Superior temporal gyrus (tissue), 1 donor: ENCODE data around the gene KIF5A.
"Not testable (repeated sequence)": the region's sequence is repeated elsewhere in the genome, so short reads cannot be mapped to it uniquely, and the experiment has no call there.

Experiments
- DNase-seq: peaks from one replicate; pipeline ENCODE4 v3.0.0-alpha.2; 2016; ENCODE audit errors: extremely low spot score

The KIF5A gene

DNA sequence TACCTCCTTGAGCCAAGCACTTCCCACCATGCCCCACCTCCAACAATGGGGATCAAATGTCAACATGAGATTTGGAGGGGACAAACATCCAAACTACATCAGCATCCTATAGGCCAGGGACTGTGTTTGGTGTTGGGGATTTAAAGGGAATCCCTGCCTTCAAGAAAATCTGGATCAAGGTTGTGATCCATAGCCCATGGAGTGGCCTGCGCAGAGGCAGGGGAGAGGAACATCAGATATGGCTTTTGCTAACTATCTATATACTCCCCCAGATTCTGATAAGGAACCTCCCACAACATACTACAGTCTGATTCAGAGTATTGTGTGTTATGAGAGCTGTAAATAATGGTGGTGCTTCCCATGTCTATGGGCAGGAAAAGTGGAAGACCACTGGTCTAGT is 5.1 kb downstream of the KIF5A start:
- no peak for DNase-seq

DNA sequence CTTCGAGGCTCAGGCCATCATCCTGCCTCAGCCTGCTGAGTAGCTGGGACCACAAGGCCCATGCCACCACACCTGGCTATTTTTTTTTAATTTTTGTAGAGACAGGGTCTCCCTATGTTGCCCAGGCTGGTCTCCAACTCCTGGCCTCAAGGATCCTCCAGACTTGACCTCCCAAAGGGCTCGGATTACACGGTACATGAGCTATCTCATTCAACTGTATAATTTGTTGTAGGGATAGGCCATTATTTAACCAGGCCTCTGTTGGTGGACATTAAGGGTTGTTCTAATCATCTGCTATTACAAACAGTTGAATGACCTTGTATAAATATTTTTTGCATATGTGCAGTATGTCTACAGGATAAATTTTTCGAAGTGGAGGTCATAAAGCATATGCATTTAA is 9.0 kb downstream of the KIF5A start:
- no peak for DNase-seq

DNA sequence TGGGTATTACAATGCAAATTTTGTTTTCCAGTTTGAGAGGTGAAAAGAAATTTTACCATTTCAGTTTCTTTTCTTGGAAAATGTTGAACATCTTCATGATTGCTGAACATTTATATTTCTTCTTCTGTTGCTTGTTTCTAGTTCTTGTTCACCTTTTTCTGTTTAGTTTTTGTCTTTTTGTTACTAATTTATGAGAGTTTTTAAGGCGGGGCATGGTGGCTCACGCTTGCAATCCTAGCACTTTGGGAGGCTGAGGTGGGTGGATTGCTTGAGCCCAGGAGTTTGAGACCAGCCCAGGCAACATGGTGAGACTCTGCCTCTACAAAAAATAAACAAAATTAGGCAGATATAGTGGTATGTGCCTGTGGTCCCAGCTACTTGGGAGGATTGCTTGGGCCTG is 10.7 kb downstream of the KIF5A start:
- no peak for DNase-seq

DNA sequence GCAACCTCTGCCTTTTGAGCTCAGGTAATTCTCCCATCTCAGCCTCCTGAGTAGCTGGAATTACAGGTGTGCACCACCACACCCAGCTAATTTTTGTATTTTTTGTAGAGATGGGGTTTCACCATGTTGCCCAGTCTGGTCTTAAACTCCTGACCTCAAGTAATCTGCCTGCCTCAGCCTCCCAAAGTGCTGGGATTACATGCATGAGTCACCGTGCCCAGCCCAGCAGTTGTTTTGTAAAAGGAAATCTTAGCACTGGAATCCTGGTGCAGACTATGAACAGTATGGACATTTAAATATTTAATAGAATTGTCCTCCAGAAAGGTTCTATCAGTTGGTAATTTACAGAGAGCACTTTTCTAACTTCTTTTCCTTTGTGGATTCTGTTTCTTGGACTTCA is 11.3 kb downstream of the KIF5A start:
- DNase-seq: not testable (repeated sequence)

DNA sequence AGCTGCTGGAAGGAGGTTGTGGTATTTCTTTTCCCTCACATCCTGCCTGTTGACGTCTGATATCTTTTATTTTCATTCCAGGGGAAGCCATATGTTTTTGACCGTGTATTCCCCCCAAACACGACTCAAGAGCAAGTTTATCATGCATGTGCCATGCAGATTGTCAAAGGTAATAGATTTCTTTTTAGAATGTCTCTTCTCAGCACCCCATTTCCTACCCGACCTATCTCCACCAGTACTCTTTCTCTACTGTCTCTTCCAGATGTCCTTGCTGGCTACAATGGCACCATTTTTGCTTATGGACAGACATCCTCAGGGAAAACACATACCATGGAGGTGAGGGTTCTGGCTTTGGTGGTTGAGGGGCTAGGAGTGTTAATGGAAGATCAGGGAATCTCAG is 13.5 kb downstream of the KIF5A start:
- DNase-seq: no peak

DNA sequence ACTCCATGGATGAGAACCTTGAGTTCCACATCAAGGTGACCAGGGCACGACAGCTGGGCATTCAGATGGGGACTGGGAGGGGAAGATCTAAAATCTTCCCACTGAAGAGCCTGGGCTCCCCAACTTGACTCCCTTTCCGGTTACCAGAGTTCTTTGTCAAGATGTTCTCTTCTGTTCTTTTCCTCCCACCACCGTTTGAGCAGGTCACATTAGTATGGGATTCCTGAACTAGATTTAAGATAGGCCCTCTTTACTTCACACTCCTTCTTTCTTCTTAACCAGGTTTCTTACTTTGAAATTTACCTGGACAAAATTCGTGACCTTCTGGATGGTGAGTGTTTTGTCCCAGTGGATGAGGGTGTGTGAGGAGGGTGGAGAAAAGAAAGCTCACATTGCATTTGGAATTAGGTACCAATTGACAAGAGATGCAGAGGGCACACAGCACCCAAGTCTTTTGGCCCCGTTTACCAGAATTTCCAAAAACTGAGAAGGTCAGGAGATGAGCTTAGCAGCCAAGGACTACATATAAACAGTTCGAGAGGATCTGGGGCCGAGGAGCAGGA is 14.4 kb downstream of the KIF5A start:
- DNase-seq: no peak

DNA sequence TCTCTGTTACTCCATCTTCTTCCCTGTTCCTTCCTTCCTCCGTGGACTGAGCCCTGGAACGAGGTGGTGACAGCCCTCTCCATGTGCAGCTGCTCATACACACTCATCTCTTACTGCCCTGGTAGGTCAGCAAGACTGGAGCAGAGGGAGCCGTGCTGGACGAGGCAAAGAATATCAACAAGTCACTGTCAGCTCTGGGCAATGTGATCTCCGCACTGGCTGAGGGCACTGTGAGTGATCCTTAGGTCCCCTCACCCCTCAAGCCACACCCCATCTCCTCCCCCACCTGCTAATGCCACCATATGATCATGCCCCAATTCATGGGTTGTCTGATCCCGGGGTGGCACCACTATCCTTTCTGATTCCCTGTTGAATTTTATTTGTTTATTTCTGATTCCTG is 19.0 kb downstream of the KIF5A start:
- DNase-seq: no peak

DNA sequence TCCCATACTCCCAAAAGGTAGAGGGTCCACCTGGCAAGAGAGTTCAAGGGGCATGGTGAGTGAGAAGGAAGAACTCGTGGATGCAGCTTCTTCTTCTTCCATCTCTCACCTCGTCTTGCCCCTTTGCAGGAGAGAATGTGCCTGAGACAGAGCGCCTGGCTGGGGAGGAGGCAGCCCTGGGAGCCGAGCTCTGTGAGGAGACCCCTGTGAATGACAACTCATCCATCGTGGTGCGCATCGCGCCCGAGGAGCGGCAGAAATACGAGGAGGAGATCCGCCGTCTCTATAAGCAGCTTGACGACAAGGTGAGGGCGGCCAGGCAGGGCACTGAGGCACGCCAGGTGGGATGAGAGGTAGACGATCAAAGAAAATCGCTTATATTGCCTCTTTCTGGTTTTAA is 20.0 kb downstream of the KIF5A start:
- no peak for DNase-seq

DNA sequence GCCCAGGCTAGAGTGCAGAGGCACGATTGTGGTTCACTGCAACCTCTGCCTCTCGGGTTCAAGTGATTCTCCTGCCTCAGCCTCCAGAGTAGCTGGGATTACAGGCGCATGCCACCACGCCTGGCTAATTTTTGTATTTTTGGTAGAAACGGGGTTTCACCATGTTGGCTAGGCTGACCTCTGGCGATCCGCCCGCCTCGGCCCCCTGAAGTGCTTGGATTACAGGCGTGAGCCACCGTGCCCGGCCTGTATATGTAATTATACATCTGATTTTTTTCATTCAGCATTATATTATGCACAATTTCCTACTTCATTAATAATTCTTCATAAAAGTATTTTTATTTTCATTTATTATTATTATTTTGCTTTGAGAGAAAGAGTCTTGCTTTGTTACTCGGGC is 20.6 kb downstream of the KIF5A start:
- not testable (repeated sequence) for DNase-seq

DNA sequence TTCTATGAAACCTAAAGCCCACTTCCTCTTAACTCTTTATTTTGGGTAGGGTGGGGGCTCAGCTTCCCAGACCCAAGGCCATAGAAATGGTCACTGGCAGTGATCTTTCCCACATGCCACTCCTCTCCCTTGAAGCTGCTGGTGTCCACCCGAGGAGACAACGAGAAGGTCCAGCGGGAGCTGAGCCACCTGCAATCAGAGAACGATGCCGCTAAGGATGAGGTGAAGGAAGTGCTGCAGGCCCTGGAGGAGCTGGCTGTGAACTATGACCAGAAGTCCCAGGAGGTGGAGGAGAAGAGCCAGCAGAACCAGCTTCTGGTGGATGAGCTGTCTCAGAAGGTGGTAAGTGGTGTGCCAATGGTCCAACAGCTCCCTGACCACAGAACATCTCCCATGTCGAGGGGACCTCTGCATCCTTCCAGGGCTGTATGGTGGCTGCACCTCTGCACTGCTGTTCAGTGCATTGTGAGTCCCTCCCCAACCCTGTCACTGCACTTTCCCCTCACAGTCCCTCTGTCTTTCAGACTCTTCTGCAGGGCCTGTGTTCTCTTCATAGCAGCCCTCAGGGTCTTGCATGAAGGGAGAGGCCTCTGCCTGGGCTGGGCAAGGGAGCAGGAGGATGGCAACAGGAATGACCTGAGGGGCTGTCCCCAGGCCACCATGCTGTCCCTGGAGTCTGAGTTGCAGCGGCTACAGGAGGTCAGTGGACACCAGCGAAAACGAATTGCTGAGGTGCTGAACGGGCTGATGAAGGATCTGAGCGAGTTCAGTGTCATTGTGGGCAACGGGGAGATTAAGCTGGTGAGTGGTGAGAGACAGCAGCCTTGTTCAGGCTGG is 22.3 kb downstream of the KIF5A start:
- no peak for DNase-seq

DNA sequence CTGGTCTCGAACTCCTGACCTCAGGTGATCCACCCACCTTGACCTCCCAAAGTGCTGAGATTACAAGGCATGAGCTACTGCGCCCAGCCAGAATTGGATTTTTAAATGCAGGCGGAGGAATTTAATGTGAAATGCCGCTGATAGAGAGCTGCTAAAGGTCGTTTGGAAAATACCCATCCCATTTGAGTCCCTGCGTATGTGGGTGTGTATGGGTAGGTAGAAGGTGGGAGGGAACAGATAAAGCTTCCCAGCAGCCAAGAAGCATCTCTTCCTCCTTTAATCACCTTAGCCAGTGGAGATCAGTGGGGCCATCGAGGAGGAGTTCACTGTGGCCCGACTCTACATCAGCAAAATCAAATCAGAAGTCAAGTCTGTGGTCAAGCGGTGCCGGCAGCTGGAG is 25.0 kb downstream of the KIF5A start:
- no peak for DNase-seq

DNA sequence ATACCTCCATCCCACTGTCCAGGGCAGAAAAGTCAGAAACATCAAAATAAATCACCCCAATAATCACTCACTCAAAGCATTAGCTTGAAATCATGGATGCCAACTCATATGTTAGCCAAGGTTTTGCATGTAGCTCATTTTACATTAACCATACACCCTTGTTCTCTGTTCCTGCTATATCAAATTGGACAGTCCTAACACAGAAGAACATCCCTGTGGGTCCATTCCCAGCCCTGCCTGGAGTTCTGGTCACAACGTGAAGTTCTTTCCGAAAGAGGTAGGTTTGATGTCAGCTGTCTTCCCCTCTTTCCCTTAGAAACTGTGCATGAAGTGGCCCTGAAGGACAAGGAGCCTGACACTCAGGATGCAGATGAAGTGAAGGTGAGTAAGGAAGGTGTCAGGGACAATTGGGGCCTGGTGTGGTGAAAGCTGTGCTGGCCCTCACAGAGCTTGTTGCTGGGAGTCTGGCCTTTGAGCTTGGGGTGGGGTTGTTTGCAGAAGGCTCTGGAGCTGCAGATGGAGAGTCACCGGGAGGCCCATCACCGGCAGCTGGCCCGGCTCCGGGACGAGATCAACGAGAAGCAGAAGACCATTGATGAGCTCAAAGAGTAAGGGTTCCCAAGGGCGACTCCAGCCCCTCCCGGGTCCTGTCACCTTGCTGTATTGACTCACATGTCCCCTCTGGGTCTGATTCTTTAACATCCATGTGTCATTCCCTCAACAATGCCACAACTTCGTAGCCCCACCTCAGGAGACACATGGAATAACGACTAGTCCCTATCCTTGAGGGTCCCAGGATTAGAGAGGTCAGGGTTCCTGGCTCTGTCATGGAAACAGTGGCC is 26.1 kb downstream of the KIF5A start:
- no peak for DNase-seq

DNA sequence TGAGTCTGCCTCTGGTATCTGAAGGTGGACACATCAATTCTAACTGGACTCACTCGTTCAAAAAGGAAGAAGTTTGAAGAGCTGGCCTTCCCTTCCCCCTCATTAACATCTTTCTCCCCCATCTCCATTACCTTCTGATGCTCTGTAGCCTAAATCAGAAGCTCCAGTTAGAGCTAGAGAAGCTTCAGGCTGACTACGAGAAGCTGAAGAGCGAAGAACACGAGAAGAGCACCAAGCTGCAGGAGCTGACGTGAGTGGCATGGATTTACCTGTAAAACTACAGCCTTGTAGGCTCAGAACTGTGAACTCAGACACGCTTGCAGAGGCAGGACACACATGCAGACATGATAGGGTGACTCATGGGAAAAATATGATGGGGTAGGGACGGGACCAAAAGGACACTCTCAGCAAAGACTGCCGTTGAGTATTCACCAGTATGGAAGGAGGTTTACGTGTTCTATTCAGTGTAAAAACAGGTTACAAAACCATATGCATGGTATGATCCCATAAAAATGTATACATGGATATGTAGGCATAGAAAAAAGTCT is 26.8 kb downstream of the KIF5A start:
- no peak for DNase-seq

DNA sequence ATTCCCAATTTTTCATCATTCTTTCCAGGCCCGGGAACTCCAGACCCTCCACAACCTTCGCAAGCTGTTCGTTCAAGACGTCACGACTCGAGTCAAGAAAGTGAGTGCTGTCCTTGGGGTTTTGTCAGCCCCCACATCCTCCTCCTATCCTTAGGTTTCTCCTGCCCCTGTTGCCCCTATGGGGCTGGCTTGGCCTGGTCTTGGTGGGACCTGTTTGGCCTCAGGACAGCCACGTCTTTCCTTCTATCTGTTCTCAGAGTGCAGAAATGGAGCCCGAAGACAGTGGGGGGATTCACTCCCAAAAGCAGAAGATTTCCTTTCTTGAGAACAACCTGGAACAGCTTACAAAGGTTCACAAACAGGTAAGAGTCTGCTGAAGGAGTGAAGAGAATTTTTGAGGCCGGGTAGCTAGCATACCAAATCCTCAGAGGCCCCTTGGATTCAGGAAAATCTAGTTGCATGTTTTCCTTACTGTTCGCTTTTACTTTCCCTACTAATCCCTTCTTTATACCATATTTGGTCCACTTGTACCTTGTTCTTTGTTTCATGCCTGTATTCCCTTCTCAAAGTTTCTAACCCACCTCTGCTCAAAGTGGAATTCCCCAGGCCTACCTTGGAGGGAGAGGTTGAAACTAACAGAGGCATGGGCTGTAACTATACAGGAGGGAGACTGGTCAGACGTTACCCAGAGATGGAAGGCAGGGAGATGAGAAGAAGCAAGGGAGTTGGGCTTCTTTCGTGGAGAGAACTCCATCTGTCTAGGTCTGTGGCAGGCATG is 28.3 kb downstream of the KIF5A start:
- no peak for DNase-seq

DNA sequence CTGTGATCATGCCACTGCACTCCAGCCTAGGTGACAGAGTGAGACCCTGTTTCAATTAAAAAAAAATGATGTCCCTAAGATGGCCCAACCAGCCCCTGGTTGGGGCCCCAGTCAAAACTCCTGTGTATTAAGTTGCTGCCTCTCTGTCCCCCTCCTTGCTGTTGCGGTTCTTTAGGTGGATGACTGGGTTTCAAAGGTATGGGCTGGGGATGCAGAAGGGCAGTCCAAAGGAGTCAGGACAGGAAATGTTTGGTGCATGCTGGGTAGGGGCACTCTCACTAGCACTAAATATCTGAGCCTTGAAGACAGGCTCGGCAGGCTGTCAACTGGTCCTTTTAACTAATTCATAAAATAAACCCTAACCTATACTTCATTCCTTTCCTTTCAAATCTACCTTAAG is 29.2 kb downstream of the KIF5A start:
- no peak for DNase-seq

DNA sequence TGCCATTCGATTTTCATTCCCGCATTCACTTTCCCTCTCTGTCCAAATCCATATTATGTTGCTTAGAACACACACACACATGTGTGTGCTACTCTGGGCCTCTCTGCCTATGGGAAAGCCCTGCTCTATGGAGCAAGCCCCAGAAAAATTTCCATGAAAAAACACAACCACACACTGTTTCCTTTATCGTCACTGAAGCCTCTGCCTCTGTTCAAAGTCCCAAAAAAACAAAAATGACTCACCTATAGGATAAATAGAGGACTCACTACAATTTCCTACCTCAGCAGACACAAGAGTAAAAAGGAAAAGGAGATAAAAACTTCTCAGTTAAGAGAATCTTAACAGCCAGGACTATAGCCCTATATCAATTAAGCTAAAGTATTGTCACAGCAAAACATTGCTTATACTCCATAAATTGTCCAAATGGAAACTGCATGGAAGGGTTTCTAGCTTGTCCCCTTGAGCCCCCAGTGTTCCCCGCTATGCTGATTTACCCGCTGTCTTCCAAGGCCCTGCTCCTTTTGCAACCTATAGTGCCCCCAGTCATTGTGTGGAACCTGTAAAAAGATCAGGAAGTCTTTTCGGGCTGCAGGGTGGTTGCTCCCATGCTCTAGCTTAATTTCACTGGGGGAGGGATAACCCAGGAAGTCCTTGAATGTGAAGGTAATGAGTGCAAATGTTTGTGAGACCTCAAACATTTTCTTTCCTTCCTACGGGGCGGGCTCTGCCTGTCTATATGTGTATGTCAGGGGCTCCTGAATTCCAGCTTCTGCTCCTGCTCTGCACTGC is 30.0 kb downstream of the KIF5A start:
- peak; percentile 47 for DNase-seq

DNA sequence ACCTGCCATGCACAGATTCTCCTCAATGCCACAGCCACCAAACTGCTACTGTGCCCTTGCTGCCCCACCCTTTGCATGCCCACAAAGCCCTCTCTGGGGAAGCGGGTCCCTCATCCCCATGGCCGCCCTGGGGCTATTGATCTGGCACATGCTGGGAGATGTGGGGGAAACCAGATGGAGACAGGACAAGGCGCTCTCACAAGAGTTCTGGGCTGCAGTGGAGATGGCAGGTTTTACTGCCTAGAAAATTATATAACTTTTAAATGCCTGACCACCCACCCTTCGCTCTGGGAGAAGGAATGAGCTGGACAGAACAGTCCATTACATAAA is 30.6 kb downstream of the KIF5A start:
- no peak for DNase-seq

DNA sequence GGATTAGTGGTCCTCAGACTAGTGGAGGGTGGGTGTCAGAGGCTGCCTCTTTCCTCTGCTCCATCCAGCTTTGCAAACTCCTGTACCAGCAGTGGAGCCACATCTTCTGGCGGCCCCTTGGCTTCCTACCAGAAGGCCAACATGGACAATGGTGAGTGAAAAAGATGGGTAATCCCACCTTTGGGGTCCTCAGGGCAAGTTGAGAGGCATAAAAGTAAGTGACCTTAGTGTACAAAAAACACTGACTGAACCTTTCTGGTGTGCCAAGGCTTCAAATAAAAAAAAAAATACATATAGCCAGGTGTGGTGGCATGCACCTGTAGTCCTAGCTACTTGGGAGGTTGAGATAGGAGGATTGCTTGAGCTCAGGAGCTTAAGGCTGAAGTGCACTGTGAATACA is 32.0 kb downstream of the KIF5A start:
- no peak for DNase-seq

DNA sequence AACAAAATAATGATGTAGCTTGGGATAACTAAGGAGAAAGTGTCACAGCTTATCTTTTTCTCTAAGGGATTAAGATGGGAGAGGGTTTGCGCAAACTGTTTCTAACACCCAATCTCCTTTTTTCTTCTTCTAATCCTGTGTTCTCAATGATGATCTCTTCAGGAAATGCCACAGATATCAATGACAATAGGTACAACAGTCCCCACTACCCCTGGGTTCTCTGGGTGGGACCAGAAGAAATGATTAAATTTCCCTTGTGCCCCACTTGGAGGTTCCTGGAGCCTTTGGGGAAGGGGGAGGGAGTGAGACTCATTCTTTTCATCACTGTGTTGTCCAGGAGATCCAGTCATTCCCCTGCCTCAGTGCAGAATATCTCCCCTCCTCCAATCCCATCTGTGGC is 32.6 kb downstream of the KIF5A start:
- no peak for DNase-seq

DNA sequence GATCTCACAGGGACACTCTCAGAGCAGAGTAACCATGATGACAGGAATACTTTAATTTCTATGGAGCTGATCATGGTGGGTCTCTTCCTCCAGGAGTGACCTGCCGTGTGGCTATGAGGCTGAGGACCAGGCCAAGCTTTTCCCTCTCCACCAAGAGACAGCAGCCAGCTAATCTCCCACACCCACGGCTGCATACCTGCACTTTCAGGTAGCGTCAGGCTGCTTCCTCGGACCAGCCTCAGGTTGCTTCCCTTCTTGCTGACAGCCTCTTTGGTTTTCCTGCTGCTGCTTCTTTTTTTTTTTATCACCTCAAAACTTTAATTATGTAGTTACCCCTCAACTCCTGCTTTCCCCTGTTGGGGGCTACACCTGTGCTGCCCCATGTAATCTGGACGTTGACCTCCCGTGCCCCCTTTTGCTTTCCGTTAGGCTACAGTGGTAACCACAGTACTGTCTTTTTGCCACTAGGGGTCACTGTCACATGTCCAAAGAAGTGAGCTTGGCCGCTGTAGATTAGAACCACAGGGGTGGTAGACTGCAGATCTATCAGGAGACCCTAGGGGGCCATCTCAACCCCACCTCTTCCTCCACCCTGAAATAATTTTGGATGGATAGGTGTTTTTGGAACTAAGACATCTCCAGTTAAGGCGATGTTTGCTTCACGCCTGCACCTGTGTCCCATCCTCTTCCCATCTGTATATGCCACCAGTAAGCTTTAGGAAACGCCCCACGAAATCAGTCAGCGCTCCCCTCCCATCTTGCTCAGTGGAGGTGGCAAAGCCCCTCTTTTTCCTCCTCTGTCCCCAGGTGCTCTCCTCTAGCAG is 33.4 kb downstream of the KIF5A start:
- peak; percentile 90 for DNase-seq
